ENCODE data around the gene PIP4K2C. TPM values are rescaled to one million over a fixed set of nuclear protein-coding genes. Genes with fewer than 3 reads are reported as not detected.

The PIP4K2C gene
- total RNA-seq, 2 experiments from 2014 or later = 15.1 to 17.3 TPM

- Mint-ChIP-seq H3K4me1 (ENCODE audit: low read depth) (peaks cover 49% of the 10 kb centered on the region), H3K4me3 (peak overlapping the region; percentile 100), H3K9me3 (no peaks in the 10 kb centered on the region), H3K27me3 (no peaks in the 10 kb centered on the region), H3K27ac (peak overlapping the region; percentile 86), H3K36me3 (ENCODE audit: low read depth) (peaks cover 18% of the 10 kb centered on the region)
- DNase-seq (no peak), ATAC-seq (ENCODE audit: poor library complexity) (no peak)
- Histone ChIP-seq H3K27me3 (ENCODE audit: control insufficient read depth in 1 of 2, insufficient read depth in 2 of 2, low read length in 2 of 2) (peaks cover 4 to 8% of the 10 kb centered on the region in 2 experiments), H3K36me3 (ENCODE audit: insufficient read depth, low read length) (peaks cover 5% of the 10 kb centered on the region), H3K4me3 (ENCODE audit: low read length) (peak overlapping the region; percentile 74), H3K9me3 (ENCODE audit: control insufficient read depth in 1 of 2, insufficient read depth in 1 of 2, low read length in 2 of 2) (no peaks in the 10 kb centered on the region), H3K27ac (ENCODE audit: low read depth in 1 of 2, low read length in 2 of 2) (peak overlapping the region in 1 of 2 donors; percentile 63), H3K4me1 (ENCODE audit: insufficient read depth, low read length) (peaks cover 35% of the 10 kb centered on the region)
- TF ChIP-seq CTCF (IDR thresholded peaks at IDR 0.05) = no peak
- ChIA-PET CTCF (interaction anchor here (0.7 to 1.6 kb wide), 9 partner anchors 8 to 87 kb away, joined by 3 to 6 read pairs (median 3); partner anchors contain the start of gene GLI1), POLR2A (interaction anchor here (1.0 to 2.6 kb wide), 6 partner anchors 11 to 85 kb away, joined by 3 to 11 read pairs (median 5); partner anchors contain the start of gene DDIT3)
- intact Hi-C loops (cut with DNase I, micrococcal nuclease) = loop anchor here (1.0 to 5.0 kb wide), 7 partner anchors 23 to 87 kb away; partner anchors contain the start of genes ARHGAP9 (in 1 of the 2), GLI1 (in 1 of the 2), MARS1 (in 1 of the 2) and MBD6 (in 1 of the 2)
These were observed 45.1 kb upstream of the PIP4K2C start for GRCh38 chr12:57545809-57546437.

- TF ChIP-seq CTCF (IDR thresholded peaks at IDR 0.05) = no peak
- ChIA-PET POLR2A (interaction anchor here (0.6 to 2.6 kb wide), 12 partner anchors 8 to 198 kb away, joined by 3 to 11 read pairs (median 4); partner anchors contain the start of genes DDIT3 and TSPAN31), CTCF (interaction anchor here (0.6 to 1.4 kb wide), 9 partner anchors 9 to 88 kb away, joined by 3 to 5 read pairs (median 3); partner anchors contain the start of gene GLI1)
- Mint-ChIP-seq H3K27ac (peak within 1 kb of the TSS; percentile 86), H3K27me3 (peaks cover 4% of the 10 kb centered on the region), H3K36me3 (ENCODE audit: low read depth) (peaks cover 13% of the 10 kb centered on the region), H3K9me3 (no peaks in the 10 kb centered on the region), H3K4me3 (peak within 1 kb of the TSS; percentile 100), H3K4me1 (ENCODE audit: low read depth) (peaks cover 51% of the 10 kb centered on the region)
- peaks cover 35% of the 10 kb centered on the region for H3K4me1 ChIP-seq (ENCODE audit: insufficient read depth, low read length)
- H3K27ac ChIP-seq (ENCODE audit: low read depth in 1 of 2, low read length in 2 of 2) = peak within 1 kb of the TSS; percentile 63 to 77
- peak within 1 kb of the TSS; percentile 74 for H3K4me3 ChIP-seq (ENCODE audit: low read length)
- peaks cover 4 to 8% of the 10 kb centered on the region in 2 experiments for H3K27me3 ChIP-seq (ENCODE audit: control insufficient read depth in 1 of 2, insufficient read depth in 2 of 2, low read length in 2 of 2)
- H3K9me3 ChIP-seq (ENCODE audit: control insufficient read depth in 1 of 2, insufficient read depth in 1 of 2, low read length in 2 of 2) = no peaks in the 10 kb centered on the region
- DNase-seq (peak; percentile 81 to 97 (median 88)), ATAC-seq (ENCODE audit: poor library complexity) (peak; percentile 95)
- H3K36me3 ChIP-seq (ENCODE audit: insufficient read depth, low read length) = no peaks in the 10 kb centered on the region
- intact Hi-C loops (cut with DNase I, micrococcal nuclease) = loop anchor here (1.0 to 5.0 kb wide), 7 partner anchors 24 to 88 kb away; partner anchors contain the start of genes ARHGAP9 (in 1 of the 2), GLI1 (in 1 of the 2), MARS1 (in 1 of the 2) and MBD6 (in 1 of the 2)
These were observed 44.3 kb upstream of the PIP4K2C start, which contains the start of gene DCTN2 for GRCh38 chr12:57546438-57547287. Gene DCTN2 (minus strand): TSS chr12:57547192. CDS start chr12:57547063, 129 bp downstream.
